NB4 (cell line): ENCODE results near the gene ACD.

Source experiments
- DNase-seq: peaks from one replicate; pipeline ENCODE4 v3.0.0; 2010; ENCODE audit warnings: low read depth
- H3K4me3 ChIP-seq: one replicate; pipeline ENCODE4 v1.5.1; 2011; ENCODE audit warnings: mild to moderate bottlenecking, low read depth, low read length, moderate library complexity
- MYC ChIP-seq: IDR thresholded peaks from 2 replicates; pipeline ENCODE4 v1.6.1; 2011; ENCODE audit warnings: low read depth, low read length
- POLR2A ChIP-seq: IDR thresholded peaks from 2 replicates; pipeline ENCODE4 v1.6.1; 2011; ENCODE audit warnings: mild to moderate bottlenecking; ENCODE audit not compliant: insufficient read length; ENCODE audit errors: extremely low read depth
- TF ChIP-seq, protein P1 (sequence below): IDR thresholded peaks from one replicate; pipeline ENCODE4 v1.5.1; 2012; ENCODE audit warnings: low read depth, low read length
- TF ChIP-seq, protein P2 (sequence below): IDR thresholded peaks from 2 replicates; pipeline ENCODE4 v1.6.1; 2011; ENCODE audit warnings: low read depth, low read length

Gene ACD

GRCh38 chr16:67657017-67657608 lies 2.9 kb downstream of the ACD start:
- DNase-seq: no peak
- TF ChIP-seq, protein P1, sequence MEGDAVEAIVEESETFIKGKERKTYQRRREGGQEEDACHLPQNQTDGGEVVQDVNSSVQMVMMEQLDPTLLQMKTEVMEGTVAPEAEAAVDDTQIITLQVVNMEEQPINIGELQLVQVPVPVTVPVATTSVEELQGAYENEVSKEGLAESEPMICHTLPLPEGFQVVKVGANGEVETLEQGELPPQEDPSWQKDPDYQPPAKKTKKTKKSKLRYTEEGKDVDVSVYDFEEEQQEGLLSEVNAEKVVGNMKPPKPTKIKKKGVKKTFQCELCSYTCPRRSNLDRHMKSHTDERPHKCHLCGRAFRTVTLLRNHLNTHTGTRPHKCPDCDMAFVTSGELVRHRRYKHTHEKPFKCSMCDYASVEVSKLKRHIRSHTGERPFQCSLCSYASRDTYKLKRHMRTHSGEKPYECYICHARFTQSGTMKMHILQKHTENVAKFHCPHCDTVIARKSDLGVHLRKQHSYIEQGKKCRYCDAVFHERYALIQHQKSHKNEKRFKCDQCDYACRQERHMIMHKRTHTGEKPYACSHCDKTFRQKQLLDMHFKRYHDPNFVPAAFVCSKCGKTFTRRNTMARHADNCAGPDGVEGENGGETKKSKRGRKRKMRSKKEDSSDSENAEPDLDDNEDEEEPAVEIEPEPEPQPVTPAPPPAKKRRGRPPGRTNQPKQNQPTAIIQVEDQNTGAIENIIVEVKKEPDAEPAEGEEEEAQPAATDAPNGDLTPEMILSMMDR: no peak
- no peak overlapping the region for H3K4me3 ChIP-seq

GRCh38 chr16:67656344-67657016 lies 3.6 kb downstream of the ACD start:
- no peak for TF ChIP-seq POLR2A
- TF ChIP-seq, protein P1: no peak
- TF ChIP-seq, protein P2, sequence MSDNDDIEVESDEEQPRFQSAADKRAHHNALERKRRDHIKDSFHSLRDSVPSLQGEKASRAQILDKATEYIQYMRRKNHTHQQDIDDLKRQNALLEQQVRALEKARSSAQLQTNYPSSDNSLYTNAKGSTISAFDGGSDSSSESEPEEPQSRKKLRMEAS: no peak
- no peak for TF ChIP-seq MYC
- DNase-seq: no peak
- H3K4me3 ChIP-seq: no peak overlapping the region

- no peak overlapping the region for H3K4me3 ChIP-seq
- TF ChIP-seq MYC: no peak
- TF ChIP-seq POLR2A: no peak
- TF ChIP-seq, protein P1: no peak
- TF ChIP-seq, protein P2: no peak
- DNase-seq: no peak
These were observed 4.7 kb downstream of the ACD start for GRCh38 chr16:67655363-67655762.

DNA sequence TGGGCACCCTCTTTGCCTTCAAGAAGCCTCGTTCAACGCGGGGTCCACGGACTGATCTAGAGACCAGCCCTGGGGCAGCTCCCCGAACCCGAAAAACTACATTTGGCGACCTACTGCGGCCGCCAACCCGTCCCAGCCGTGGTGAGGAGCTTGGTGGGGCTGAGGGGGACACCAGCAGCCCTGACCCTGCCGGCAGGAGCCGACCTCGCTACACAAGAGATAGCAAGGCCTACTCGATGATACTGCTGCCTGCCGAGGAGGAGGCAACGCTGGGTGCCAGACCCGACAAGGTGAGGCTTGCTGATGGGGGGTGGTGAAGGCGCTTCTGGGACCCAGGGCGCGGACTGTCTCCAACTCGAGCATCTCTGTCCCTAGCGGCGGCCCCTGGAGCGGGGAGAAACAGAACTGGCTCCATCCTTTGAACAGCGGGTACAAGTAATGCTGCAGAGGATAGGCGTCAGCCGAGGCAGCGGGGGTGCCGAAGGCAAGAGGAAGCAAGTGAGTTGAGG lies 5.6 kb downstream of the ACD start:
- no peak overlapping the region for H3K4me3 ChIP-seq
- TF ChIP-seq, protein P1: no peak
- no peak for DNase-seq

DNA sequence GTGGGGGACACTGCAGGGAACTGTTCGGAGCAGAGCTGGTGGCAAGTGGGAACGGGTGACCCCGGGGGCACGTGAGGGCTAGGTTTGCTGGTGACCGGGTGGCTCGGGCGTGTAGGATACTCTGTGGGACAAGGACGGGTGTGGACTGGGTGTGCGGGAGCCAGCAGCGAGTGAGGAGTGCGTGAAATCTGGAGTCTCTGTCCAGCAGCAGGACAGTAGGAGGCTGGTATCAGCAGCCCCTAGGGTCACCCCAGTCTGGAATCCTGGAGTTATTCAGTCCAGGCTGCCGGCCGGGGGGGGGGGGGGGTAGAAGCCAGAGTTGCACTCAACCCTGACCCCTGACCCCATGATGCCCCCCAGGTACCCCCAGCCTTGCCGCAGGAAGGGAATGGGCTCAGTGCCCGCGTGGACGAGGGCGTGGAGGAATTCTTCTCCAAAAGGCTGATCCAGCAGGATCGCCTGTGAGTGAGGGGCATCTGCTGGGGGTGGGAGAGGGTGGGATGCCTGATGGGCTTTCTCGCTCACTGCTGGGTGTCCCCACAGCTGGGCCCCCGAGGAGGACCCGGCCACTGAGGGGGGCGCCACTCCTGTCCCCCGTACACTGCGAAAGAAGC lies 6.2 kb downstream of the ACD start:
- H3K4me3 ChIP-seq: no peak overlapping the region
- no peak for DNase-seq
- TF ChIP-seq MYC: no peak
- no peak for TF ChIP-seq POLR2A
- TF ChIP-seq, protein P2: no peak
- TF ChIP-seq, protein P1: no peak

- H3K4me3 ChIP-seq: no peak overlapping the region
- no peak for DNase-seq
- TF ChIP-seq MYC (no peak), POLR2A (no peak)
- TF ChIP-seq, protein P1: no peak
- TF ChIP-seq, protein P2: no peak
These were observed 6.8 kb downstream of the ACD start for GRCh38 chr16:67653128-67653788.
